ENCODE results near the gene SGPL1.

SGPL1 gene

GRCh38 chr10:70886921-70887665 is 71.3 kb downstream of the SGPL1 start:
- DNase-seq: no peak

- peak; percentile 43 for DNase-seq
These were observed 72.4 kb downstream of the SGPL1 start, which contains the start of gene PCBD1 for GRCh38 chr10:70887804-70888800. PCBD1 (minus strand) TSS chr10:70888565; CDS start chr10:70888533, 32 bp downstream.

GRCh38 chr10:70889291-70889690 is 73.5 kb downstream of the SGPL1 start:
- no peak for DNase-seq

- no peak for DNase-seq
These were observed 75.2 kb downstream of the SGPL1 start for GRCh38 chr10:70890917-70891431.

GRCh38 chr10:70891627-70892026 is 75.9 kb downstream of the SGPL1 start:
- no peak for DNase-seq

- DNase-seq: no peak
These were observed 76.9 kb downstream of the SGPL1 start for GRCh38 chr10:70892631-70893030.

- DNase-seq: no peak
These were observed 77.7 kb downstream of the SGPL1 start for GRCh38 chr10:70893227-70894006.

- DNase-seq: no peak
These were observed 78.7 kb downstream of the SGPL1 start for GRCh38 chr10:70894416-70894815.

- no peak for DNase-seq
These were observed 80.8 kb downstream of the SGPL1 start for GRCh38 chr10:70896551-70896950.

- DNase-seq: no peak
These were observed 82.9 kb downstream of the SGPL1 start for GRCh38 chr10:70898687-70899086.

- no peak for DNase-seq
These were observed 83.3 kb downstream of the SGPL1 start for GRCh38 chr10:70899096-70899495.

- no peak for DNase-seq
These were observed 85.6 kb downstream of the SGPL1 start for GRCh38 chr10:70901276-70901878.

GRCh38 chr10:70902661-70903261 is 87.0 kb downstream of the SGPL1 start:
- DNase-seq: no peak

- DNase-seq: peak; percentile 43
These were observed 87.6 kb downstream of the SGPL1 start for GRCh38 chr10:70903262-70903921.

- DNase-seq: no peak
These were observed 89.6 kb downstream of the SGPL1 start for GRCh38 chr10:70905071-70906021.

- DNase-seq: no peak
These were observed 90.5 kb downstream of the SGPL1 start for GRCh38 chr10:70906031-70906783.

- no peak for DNase-seq
These were observed 91.3 kb downstream of the SGPL1 start for GRCh38 chr10:70906953-70907636.

- DNase-seq: no peak
These were observed 92.1 kb downstream of the SGPL1 start for GRCh38 chr10:70907637-70908405.
